Glutamatergic neuron (in vitro differentiated cells): ENCODE measurements around the gene FBXL3. TPM values are rescaled to one million over a fixed set of nuclear protein-coding genes. Genes with fewer than 3 reads are reported as not detected.

ENCODE experiments used
- DNase-seq: peaks from one replicate; pipeline ENCODE4 v3.0.0; 2022
- H3K27ac Mint-ChIP-seq: one replicate; pipeline ENCODE4 v1.8.0; 2020; ENCODE audit warnings: mild to moderate bottlenecking, mixed read lengths, inconsistent platforms; ENCODE audit not compliant: unreplicated experiment
- H3K27me3 Mint-ChIP-seq: one replicate; pipeline ENCODE4 v1.8.0; 2020; ENCODE audit warnings: mild to moderate bottlenecking, moderate library complexity, mixed read lengths, inconsistent platforms; ENCODE audit not compliant: unreplicated experiment
- H3K36me3 Mint-ChIP-seq: one replicate; pipeline ENCODE4 v1.8.0; 2020; ENCODE audit warnings: mild to moderate bottlenecking, mixed read lengths, inconsistent platforms; ENCODE audit not compliant: unreplicated experiment
- H3K4me1 Mint-ChIP-seq: one replicate; pipeline ENCODE4 v1.8.0; 2020; ENCODE audit warnings: mild to moderate bottlenecking, low read depth, mixed read lengths, inconsistent platforms; ENCODE audit not compliant: unreplicated experiment
- H3K4me3 Mint-ChIP-seq: one replicate; pipeline ENCODE4 v1.8.0; 2020; ENCODE audit warnings: mild to moderate bottlenecking, mixed read lengths, inconsistent platforms; ENCODE audit not compliant: unreplicated experiment
- H3K9me3 Mint-ChIP-seq: one replicate; pipeline ENCODE4 v1.8.0; 2020; ENCODE audit warnings: mild to moderate bottlenecking, moderate library complexity, mixed read lengths, inconsistent platforms; ENCODE audit not compliant: unreplicated experiment
- total RNA-seq: library from RNA; stranded (reverse); fragmentation: NEBNext Ultra II Directional; extraction: Animal tissue kit (Norgen Biotek cat#: 25700); gene quantifications from one replicate; pipeline ENCODE4 v1.2.1, GENCODE V29; 2021; ENCODE audit not compliant: unreplicated experiment
- TF ChIP-seq, protein P1 (sequence below): fragments of 200-600 bp; sonication (generic); IDR thresholded peaks from one replicate; pipeline ENCODE4 v1.5.0; 2021; ENCODE audit not compliant: partially characterized antibody, unreplicated experiment

FBXL3 gene
- total RNA-seq, 1 donor from 2014 or later = 27.1 TPM

DNA sequence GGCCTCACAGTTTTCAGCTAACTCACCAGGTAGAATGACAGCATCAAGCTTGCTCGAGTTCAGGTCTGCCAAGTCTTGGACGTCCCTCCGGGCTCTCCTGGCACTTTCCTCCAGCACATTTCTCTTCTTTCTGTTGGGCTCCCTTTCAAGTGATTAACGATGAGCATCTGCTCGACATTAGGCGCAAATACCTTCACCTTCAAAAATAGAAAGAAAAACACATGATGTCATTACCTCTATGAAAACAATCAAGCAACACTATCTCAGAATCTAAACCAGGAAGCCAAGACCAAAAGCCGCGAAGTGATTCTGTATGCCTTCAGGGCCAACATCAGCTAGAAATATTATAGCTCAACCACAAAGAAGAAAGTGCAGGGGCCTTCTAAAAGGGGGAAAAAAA is 50.5 kb downstream of the FBXL3 start:
- TF ChIP-seq, protein P1, sequence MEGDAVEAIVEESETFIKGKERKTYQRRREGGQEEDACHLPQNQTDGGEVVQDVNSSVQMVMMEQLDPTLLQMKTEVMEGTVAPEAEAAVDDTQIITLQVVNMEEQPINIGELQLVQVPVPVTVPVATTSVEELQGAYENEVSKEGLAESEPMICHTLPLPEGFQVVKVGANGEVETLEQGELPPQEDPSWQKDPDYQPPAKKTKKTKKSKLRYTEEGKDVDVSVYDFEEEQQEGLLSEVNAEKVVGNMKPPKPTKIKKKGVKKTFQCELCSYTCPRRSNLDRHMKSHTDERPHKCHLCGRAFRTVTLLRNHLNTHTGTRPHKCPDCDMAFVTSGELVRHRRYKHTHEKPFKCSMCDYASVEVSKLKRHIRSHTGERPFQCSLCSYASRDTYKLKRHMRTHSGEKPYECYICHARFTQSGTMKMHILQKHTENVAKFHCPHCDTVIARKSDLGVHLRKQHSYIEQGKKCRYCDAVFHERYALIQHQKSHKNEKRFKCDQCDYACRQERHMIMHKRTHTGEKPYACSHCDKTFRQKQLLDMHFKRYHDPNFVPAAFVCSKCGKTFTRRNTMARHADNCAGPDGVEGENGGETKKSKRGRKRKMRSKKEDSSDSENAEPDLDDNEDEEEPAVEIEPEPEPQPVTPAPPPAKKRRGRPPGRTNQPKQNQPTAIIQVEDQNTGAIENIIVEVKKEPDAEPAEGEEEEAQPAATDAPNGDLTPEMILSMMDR = no peak
- peaks cover 17% of the 10 kb centered on the region for H3K4me1 Mint-ChIP-seq
- H3K9me3 Mint-ChIP-seq = peaks cover 2% of the 10 kb centered on the region
- no peak overlapping the region for H3K4me3 Mint-ChIP-seq
- H3K27ac Mint-ChIP-seq = no peak overlapping the region
- peaks cover 5% of the 10 kb centered on the region for H3K27me3 Mint-ChIP-seq
- DNase-seq = no peak
- H3K36me3 Mint-ChIP-seq = no peaks in the 10 kb centered on the region

DNA sequence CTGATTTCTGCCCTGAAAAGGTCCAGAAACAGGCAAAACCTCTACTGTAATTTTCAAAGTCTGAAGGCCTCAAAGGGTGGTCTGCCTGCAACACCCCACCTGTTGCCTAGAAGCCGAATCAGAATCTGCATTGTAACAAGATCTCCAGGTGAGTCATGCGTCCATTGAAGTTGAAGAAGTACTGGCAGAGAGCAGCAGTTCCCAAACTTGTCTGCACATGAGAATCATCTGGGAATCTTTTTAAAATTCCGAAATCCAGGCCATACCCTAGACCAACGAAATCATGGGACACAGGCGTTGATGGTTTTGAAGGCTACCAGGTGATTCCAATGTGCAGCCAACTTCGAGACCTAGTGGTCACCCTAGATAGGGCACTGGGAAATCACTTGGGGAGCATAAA is 51.1 kb downstream of the FBXL3 start:
- TF ChIP-seq, protein P1 = no peak
- peaks cover 5% of the 10 kb centered on the region for H3K27me3 Mint-ChIP-seq
- no peak for DNase-seq
- no peak overlapping the region for H3K4me3 Mint-ChIP-seq
- H3K4me1 Mint-ChIP-seq = peaks cover 20% of the 10 kb centered on the region
- H3K9me3 Mint-ChIP-seq = peaks cover 2% of the 10 kb centered on the region
- H3K36me3 Mint-ChIP-seq = no peaks in the 10 kb centered on the region
- no peak overlapping the region for H3K27ac Mint-ChIP-seq

DNA sequence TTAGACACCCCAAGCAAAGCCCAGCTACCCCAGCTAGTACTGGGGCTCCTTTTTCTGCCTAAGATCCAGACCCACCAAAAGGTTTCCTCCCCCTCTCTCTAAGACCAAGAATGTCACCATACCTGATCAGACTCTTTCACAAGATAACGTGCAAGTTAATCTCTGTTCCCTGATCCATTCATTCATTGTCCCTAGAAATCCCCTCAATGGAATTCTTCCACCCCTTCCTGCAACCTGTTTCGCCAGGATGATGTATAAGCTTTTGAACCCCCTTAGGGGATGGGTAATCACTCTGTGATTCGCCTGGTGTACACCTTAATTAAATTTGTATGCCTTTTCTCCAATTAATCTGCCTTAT is 52.4 kb downstream of the FBXL3 start:
- no peak overlapping the region for H3K27ac Mint-ChIP-seq

DNA sequence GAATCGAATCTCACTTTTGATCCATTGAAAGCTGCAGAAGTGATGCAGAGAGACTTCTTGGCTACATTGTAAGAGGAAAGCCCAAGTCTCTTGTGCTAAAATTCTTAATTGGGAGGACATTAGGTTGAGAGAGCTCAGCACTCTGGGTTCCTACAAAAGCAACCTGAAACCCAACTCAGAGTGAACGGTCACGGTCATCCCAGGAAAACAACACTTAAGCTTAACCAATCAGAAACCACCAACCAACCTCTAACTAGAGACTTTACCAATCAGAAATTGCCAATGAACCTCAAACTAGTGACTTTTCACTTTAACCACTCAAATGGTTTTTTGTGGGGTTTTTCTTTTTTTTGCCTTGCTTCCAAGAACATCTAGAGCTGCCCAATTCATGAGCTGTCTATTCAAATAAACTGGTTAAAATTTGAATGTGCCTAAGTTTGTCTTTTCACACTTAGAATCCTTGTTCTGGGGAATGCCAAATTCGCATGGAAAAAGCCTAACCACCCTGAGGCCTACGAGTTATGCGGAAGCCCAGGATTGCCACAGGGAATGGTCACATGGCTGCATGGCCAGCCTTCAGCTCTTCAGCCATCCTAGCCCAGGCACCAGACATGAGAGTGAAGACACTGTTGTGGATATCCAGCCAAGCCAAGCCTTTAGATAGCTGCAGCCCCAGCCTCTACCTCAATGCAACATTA is 52.9 kb downstream of the FBXL3 start:
- H3K4me3 Mint-ChIP-seq = no peak overlapping the region

More for the DNA sequence above, 52.4 kb downstream of the FBXL3 start:
- peaks cover 5% of the 10 kb centered on the region for H3K27me3 Mint-ChIP-seq
- no peaks in the 10 kb centered on the region for H3K36me3 Mint-ChIP-seq
- peaks cover 2% of the 10 kb centered on the region for H3K9me3 Mint-ChIP-seq
- no peak overlapping the region for H3K4me3 Mint-ChIP-seq
- TF ChIP-seq, protein P1 = no peak
- no peak for DNase-seq
- H3K4me1 Mint-ChIP-seq = peaks cover 27% of the 10 kb centered on the region

More for the DNA sequence above, 52.9 kb downstream of the FBXL3 start:
- peaks cover 2% of the 10 kb centered on the region for H3K9me3 Mint-ChIP-seq
- DNase-seq = no peak
- peaks cover 5% of the 10 kb centered on the region for H3K27me3 Mint-ChIP-seq
- no peaks in the 10 kb centered on the region for H3K36me3 Mint-ChIP-seq
- no peak overlapping the region for H3K27ac Mint-ChIP-seq
- H3K4me1 Mint-ChIP-seq = peaks cover 31% of the 10 kb centered on the region
- TF ChIP-seq, protein P1 = no peak
